Left hindlimb (tissue), 1 donor: ENCODE results near the gene SACM1L.

Experiments used
- DNase-seq: peaks from one replicate; pipeline ENCODE4 v3.0.0-alpha.2; 2018

SACM1L gene, protein sequence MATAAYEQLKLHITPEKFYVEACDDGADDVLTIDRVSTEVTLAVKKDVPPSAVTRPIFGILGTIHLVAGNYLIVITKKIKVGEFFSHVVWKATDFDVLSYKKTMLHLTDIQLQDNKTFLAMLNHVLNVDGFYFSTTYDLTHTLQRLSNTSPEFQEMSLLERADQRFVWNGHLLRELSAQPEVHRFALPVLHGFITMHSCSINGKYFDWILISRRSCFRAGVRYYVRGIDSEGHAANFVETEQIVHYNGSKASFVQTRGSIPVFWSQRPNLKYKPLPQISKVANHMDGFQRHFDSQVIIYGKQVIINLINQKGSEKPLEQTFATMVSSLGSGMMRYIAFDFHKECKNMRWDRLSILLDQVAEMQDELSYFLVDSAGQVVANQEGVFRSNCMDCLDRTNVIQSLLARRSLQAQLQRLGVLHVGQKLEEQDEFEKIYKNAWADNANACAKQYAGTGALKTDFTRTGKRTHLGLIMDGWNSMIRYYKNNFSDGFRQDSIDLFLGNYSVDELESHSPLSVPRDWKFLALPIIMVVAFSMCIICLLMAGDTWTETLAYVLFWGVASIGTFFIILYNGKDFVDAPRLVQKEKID

DNA sequence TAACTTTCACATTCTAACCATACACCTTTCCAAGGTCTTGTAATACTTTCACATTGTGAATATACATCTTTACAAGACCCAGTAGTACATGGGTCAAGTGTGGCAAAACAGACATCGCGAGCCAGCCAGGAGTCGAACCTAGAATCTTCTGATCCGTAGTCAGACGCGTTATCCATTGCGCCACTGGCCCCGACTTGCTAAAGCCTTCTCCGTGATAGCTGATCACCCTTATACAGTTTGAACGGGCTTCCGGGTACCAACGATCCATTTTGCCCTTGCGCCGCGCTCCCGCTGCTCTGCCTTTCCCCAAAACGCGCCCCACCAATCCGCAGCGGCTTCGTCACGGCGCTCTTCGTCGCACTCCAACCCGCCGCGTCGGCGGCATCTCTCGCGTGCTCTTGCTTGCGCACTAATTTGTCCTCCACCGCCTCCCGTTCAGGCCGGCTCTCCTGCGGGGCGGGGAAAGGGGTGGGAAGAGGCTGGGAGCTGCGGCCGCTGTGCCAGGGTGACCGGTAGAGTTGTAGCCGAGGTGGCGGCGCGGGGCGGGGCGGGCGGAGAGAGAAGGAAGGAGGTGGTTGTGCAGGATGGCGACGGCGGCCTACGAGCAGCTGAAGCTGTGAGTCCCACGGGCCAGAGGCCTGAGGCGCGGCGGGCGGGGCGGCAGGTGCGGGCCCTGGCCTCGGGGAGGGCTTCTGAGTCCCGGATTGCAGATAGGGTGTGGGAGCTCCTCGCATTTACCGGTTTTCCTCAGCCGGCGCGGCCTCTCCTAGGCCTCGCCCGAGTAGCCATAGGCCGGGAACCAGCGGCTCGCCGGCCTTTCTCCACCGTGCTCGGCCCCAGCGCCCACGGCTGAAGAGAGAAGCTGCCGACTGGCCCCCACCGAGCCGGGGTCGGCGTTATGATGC lies at the start of gene SACM1L:
Gene SACM1L (plus strand): TSS at position 515 of the 905 bp plus-strand sequence. CDS start 70 bp downstream, at position 585.
- peak; percentile 99 for DNase-seq

GRCh38 chr3:45640091-45640507 lies 49.1 kb upstream of the SACM1L start:
- DNase-seq = no peak

DNA sequence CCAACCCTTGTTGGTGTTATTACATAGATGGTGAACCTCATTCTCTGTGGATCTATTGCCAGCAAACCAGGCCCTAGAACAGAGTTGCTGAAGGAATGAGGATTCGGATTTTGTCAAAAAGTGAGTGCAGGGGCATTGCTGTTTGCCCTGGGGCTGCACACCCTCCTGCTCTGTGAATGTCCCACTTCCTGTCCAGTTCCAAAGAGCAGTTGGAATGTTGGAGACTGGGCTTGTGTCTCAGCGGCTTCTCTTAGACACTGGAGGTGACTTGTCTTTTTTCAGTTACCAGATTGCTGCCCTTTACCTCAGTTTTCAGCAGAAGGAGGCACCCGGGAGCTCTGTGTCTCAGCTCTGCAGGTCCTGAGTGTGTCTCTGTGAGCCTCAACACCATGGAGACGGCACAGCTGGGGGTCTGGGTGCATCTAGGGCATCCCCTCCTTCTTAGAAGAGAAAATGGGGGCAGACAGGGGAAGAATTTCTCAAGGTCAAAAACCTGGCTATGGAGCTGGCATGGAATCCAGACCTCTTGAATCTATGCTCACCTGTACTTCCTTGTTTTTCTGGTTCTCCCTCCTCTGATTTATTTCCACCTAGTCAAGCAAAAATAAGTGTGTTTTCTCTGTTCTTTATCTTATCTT lies 48.4 kb upstream of the SACM1L start:
- no peak for DNase-seq

GRCh38 chr3:45641756-45642155 lies 47.4 kb upstream of the SACM1L start:
- no peak for DNase-seq

DNA sequence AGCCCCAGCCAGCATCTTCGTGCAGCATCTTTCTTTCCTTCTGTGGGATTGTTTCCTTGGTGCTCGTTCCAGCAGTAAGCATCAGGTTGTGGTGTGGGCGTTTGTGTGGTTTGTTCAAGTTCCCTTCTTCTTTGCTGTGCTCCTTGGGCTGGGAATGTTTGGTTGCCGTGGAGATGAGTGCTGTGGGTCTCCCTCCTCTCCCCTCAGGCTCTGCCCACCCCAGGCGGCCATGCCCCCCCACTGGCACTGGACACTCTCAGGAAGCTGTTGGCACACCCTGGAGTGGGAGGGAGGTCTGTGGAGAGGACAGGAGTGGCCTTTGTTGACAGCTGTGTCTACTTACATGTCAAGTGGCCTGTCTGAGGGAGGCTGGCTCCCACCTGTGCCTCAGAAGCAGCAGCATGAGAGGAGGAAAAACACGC lies 46.5 kb upstream of the SACM1L start:
- peak; percentile 74 for DNase-seq

- DNase-seq = no peak
Observed at GRCh38 chr3:45644063-45644790, 45.0 kb upstream of the SACM1L start.

DNA sequence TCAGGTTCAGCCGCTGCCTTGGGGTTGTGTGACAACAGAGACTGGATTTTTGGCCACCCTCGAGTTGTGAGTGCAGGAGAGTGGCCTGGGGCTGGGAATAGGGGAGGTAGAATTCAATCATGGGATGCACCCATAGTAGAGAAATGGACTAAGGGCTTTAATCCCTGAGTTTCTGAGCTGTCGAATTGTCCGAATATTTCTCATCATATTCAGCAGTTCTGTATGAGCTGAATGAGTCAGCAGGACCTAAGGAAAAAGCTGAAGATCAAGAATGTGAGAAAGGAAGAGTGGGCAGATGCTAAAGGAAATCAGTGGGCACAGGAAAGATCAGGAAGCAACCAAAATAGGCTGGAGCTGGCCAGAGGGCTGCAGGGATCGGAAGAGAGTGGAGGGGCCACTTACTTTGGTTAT lies 44.4 kb upstream of the SACM1L start:
- no peak for DNase-seq

GRCh38 chr3:45646051-45646585 lies 43.1 kb upstream of the SACM1L start:
- no peak for DNase-seq

- no peak for DNase-seq
Observed at GRCh38 chr3:45647148-45647619, 42.0 kb upstream of the SACM1L start.

DNA sequence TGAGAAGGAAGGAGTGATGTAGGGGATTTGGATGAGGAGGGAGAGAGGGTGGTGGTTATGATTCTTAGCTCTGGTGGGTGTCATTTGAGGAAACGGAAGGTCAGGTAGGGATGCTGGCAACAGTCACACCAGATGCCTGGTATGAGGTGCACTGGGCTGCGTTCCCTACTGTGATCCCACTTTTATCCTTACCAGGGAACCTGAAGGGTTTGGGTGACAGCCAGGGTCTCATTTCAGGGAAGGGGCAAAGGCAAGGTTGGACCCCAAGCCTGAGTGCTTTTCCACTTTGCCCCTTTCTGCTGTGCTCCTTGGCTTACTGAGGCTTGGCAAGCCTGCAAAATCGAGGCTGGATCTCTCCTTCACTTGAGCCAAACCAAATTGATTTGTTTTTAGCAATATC lies 36.0 kb upstream of the SACM1L start:
- no peak for DNase-seq

DNA sequence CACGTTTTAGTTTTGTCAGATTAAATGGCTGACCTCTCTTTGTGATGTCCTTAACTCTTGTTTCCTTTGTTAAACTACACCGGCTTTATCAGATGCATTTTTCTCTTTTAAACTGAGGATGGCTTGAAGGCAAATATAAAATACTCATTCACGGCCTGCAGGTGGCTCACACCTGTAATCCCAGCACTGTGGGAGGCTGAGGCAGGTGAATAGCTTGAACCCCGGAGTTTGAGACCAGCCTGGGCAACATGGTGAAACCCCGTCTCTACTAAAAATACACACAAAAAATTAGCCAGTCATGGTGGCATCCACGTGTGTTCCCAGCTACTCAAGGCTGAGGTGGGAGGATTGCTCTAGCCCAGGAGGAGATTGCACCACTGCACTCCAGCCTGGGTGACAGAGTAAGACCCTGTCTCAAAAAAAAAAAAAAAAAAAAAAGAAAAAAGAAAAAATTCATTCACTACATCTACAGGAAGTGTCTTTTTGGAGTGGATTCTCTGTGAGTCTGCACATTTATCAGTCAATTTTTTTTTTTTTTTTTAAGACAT lies 34.7 kb upstream of the SACM1L start:
- DNase-seq = no peak

GRCh38 chr3:45655906-45656305 lies 33.3 kb upstream of the SACM1L start:
- DNase-seq = no peak

DNA sequence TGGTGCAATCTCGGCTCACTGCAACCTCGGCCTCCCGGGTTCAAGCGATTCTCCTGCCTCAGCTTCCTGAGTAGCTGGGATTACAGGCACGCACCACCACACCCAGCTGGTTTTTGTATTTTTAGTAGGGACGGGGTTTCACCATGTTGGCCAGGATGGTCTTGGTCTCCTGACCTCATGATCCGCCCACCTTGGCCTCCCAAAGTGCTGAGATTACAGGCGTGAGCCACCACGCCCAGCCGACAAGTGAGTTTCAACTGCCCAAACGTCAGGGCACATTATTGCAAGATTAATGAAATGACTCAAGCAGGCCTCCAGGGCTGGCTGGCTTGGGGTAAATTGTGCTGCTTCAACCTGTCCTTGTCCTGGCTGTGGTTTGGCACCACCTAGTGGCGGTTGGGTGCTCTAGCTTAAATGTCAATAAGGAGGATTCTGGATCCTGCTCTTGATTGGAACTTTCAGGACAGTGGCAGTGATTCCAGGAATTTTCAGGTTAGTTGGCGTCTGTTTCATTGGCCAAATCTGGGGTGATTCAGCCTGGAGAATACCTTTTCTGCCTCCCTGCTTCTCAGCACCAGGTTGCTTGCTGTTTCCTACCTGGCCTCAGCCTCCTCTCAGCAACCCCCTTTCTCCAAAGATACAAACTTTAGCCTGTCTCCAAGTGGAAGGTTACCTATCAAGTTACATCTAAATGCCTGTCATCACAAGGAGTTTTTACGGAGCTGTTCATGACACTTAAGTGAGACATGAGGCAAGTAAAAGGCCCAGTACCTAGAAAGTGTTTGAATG lies 32.4 kb upstream of the SACM1L start:
- peak; percentile 87 for DNase-seq

- DNase-seq = no peak
Observed at GRCh38 chr3:45657853-45658252, 31.3 kb upstream of the SACM1L start.

DNA sequence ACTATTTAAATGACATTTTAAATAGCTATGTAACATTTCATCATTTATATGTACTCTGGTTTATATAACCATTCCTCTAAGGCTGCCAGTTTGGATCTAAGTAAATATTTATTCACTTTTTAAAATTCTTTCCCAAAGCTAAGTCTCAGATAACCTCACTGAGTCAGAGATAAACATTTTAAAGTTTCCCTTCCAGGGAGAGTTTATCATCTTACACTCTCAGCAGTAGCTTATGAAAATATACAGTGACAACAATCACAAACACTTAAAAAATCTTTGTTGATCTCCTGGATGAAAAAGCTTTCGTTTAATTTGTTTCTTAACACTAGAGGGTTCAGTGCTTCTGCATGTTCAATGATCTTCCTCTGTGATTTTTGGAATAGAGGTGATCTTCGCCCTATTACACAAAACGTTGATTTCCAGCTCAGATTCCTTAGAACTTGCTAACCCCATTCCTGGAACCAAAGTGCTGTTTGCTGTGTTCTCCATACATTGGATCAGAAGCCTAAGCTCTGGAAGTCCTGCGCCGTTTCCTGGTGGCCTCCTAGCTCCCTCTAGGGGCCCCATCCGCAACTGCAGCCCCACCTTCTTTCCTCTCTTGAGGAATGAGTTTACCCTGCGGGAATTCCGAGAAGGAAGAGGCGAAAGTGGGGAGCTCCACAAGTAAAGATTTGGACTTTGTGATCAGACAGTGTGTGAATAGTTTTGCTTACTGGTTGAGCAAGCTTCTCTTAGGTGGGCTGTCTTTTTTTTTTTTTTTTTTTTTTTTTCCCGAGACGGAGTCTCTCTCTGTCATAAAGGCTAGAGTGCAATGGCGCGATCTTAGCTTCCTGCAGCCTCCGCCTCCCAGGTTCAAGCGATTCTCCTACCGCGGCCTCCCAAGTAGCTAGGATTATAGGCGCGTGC lies 29.3 kb upstream of the SACM1L start:
- no peak for DNase-seq

GRCh38 chr3:45660567-45660901 lies 28.7 kb upstream of the SACM1L start:
- DNase-seq = no peak

DNA sequence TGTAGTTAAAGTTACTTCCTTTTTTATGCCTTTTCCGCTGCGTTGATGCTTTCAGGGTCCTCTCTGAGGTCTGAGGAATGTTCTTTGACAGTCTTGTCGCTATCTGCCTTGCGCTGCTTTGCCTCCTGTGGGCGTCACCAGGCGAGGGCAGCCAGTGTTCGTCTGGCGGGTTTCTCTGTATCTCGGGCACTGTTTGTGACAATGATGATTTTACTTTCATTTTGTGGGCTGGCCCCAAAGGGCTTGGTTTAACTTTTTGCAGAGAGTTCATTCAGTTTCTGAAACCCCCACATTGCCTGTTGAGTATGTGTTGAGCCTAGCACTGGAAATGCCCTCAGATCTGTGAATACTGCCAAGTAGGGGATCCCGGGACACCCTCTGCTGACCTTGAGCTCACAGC lies 24.6 kb upstream of the SACM1L start:
- DNase-seq = no peak

DNA sequence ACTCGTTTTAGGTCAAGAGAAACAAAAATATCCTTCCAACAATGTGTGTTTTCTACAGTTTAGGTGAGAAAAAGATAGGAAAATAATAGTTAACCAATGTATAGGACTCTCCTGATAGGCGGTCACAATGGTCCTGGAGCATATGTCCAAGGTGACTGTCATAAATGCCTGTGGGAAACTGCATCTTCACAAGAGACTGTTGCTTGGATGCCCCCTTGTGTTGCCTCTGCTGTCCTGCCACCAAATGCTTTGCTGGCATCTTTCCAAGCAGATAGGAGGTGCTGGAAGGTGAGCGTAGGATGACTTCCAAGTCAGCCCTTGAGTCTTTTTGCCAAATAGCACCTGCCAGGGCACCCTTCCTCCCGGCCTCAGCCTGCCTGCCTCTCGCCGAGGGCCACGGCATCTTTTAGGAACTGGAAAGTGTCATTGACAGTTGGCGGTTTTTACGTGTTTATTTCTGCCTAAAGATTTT lies 24.1 kb upstream of the SACM1L start:
- DNase-seq = no peak

- DNase-seq = peak; percentile 81
Observed at GRCh38 chr3:45666757-45667431, 22.3 kb upstream of the SACM1L start.
